Suppressor macrophage treated with lipopolysaccharide for 4 hours (primary cell): ENCODE measurements around the gene PPM1J.
A peak's percentile ranks its signal among the peaks of the same experiment; 100 is the strongest.
"Not testable (repeated sequence)": the region's sequence is repeated elsewhere in the genome, so short reads cannot be mapped to it uniquely, and the experiment has no call there.

Experiments used
- DNase-seq: peaks from one replicate; pipeline ENCODE4 v3.0.0-alpha.2; 2020

The PPM1J gene

DNA sequence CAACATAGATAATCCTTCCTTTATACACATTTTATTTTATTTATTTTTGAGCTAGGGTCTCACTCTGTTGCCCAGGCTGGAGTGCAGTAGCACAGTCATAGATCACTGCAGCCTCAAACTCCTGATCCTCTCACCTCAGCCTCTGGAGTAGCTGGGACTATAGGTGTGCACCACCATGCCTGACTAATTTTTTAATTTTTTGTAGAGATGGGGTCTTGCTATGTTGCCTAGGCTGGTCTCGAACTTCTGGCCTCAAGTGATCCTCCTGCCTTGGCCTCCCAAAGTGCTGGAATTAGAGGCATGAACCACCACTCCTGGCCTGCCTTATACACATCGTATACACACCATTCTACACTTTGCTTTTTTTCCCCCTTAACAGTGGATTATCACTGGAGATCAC is 6.2 kb upstream of the PPM1J start:
- DNase-seq, result not testable (repeated sequence)

GRCh38 chr1:112720800-112721199 is 5.7 kb upstream of the PPM1J start:
- DNase-seq, result peak; percentile 51

GRCh38 chr1:112719706-112720105 is 4.6 kb upstream of the PPM1J start:
- DNase-seq, result no peak

GRCh38 chr1:112718691-112719418 is 3.7 kb upstream of the PPM1J start:
- peak; percentile 86 for DNase-seq

- no peak for DNase-seq
These were observed 2.2 kb upstream of the PPM1J start for GRCh38 chr1:112717263-112717873.

- DNase-seq, result peak; percentile 94
These were observed 1.1 kb upstream of the PPM1J start for GRCh38 chr1:112716133-112716720.

GRCh38 chr1:112714313-112715263 is 544 bp downstream of the PPM1J start:
- DNase-seq, result peak; percentile 38

- DNase-seq, result peak; percentile 73
These were observed 1.4 kb downstream of the PPM1J start for GRCh38 chr1:112713466-112714312.

DNA sequence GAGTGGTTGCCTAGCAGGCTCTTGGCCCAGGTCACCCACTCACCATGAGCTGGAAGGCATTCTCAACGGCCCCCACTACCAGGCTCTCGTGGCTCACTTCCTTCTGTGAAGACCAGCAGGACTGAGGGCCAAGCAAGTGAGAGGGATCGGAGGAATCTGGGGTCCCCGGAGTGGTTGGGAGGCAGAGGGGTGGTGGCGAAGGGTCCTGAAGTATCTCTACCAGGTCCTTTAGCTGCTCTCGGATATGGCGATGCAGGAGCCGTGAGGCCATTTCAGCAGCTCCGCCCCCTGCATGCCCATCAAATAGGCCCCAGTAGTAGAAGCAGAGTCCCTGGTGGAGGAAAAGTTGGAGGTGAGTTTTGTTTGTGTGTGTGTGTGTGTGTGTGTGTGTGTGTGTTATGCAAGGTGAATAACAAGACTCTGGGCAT is 2.4 kb downstream of the PPM1J start:
- DNase-seq, result no peak

DNA sequence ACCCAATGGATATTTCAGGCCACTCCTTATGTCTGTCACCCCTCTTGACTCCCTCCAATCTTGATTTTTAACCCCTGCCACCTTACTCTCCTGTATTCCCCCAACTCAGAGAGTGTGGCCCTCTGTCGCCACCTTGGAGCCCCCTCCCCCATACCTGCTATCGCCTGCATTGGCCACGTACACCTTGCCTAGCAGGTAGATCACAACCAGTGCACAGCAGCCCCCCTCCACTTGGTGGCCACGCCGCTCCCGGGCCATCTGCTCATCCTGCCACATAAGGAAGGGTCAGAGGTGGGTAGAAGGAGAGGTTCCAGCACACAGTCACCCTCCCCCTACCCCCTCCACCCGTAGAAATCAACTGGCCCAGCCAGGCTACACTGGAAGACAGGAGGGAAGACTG is 2.9 kb downstream of the PPM1J start:
- no peak for DNase-seq

DNA sequence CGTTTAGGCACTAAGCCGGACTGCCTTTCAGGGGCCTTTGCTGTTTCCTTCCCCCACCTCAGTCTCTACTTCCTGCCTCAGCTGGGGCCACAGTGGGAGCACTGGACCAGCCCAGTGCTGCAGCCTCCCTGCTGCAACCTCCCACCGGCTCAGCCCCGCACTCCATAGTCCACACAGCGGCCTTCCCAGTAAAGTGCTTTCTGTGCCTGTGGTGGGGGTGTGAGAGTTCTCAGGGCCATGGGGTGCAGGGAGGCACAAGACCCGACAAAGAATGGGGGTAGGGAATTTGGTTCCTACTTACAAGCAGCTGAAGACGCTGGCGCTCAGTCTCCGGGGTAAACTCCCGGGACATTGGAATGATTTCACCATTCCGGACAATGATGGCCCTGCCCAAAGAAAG is 3.5 kb downstream of the PPM1J start:
- DNase-seq, result no peak

DNA sequence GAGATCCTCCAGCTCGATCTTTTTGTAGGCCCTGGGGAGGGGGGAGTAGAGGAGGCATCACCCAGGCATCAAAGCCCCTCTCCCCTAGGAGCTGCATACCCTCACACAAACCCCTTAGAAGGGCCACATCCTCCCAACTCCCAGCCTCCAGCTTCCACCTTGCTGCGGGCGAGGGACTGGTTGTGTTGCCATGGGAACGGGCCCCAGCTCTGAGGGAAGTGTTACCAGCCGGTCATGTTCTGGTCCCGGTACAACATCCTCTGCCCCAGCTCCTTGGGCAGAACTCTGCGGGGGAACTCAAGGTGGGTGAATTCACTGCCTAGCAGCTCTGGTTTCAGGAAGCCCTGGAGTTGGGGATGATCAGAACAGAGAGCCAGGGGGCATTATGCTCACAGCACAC is 4.1 kb downstream of the PPM1J start:
- DNase-seq, result no peak

DNA sequence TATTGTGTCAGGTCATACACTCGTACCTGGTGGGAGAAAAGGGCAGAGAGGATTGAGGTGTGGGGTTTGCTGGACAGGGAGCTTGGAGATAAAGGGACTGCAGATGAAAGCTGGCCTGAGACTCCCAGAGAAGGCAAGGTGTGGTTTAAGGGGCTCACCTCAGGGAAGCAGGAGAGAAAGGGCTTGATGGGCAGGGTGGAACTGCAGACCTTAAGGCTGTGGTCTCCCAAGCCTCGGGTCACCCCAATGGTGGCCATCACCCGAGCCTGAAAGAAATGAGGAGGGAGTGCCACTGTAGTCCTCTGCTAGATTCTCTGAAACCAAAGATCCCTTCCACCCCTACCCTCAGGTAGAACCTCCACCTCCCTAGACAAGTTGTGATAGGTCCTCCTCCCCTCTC is 4.5 kb downstream of the PPM1J start:
- DNase-seq, result no peak

GRCh38 chr1:112710159-112710558 is 5.0 kb downstream of the PPM1J start:
- DNase-seq, result no peak

DNA sequence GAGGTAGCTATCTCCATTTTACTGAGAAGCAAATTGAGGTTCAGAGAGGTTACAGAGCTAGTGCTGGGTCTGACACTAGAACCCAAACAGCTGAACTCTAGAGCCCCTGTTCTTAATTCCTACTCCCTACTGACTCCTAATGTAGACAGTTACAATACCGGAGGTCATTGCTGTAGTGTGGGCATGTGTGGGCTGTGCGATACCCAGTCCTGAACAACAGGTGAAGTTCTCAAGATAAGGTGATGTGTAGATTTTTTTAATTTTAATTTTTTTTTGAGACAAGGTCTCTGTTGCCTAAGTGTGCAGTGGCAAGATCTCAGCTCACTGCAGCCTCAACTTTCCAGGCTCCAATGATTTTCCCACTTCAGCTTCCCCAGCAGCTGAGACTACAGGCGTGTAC is 6.6 kb downstream of the PPM1J start:
- DNase-seq, result no peak

- no peak for DNase-seq
These were observed 7.1 kb downstream of the PPM1J start for GRCh38 chr1:112708002-112708448.

GRCh38 chr1:112707221-112708001 is 7.7 kb downstream of the PPM1J start:
- peak; percentile 86 for DNase-seq

GRCh38 chr1:112706505-112707220 is 8.5 kb downstream of the PPM1J start, which contains the start of gene RHOC:
Gene RHOC (minus strand): TSS chr1:112707127. CDS start chr1:112703799, 3,328 bp downstream.
- DNase-seq, result peak; percentile 88

- DNase-seq, result peak; percentile 88
These were observed 10.1 kb downstream of the PPM1J start for GRCh38 chr1:112704934-112705627.
